Measurements from ENCODE around the gene LRMDA. TPM values are rescaled to one million over a fixed set of nuclear protein-coding genes. Genes with fewer than 3 reads are reported as not detected.

LRMDA gene
- total and polyA plus RNA-seq, 12 donors: 30.7 to 132 (median 78.1) TPM

DNA sequence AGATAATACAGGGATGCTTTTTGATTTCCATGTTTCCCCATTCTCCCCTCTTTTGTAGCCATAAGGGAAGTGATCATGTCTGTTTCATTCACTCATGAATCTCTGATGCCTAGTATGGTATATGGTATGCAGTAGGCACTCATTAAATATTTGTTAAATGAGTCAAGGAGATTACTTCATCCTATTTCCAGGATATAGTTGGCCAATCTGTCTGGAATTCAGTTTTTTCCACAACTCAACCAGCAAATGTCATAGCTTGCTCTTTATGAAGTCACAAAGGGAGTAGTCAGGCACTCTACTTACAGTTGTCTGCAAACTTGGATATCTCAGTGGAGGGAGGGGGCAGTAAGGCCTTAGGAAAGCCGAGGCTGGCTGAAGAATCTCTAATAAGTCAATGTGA is 853.6 kb downstream of the LRMDA start:
- 78 to 94% (median 86%) methylated on average over 1 of the region's 1 CpG for WGBS, 4 donors
- intact Hi-C loops (cut with DNase I): no loop called here

DNA sequence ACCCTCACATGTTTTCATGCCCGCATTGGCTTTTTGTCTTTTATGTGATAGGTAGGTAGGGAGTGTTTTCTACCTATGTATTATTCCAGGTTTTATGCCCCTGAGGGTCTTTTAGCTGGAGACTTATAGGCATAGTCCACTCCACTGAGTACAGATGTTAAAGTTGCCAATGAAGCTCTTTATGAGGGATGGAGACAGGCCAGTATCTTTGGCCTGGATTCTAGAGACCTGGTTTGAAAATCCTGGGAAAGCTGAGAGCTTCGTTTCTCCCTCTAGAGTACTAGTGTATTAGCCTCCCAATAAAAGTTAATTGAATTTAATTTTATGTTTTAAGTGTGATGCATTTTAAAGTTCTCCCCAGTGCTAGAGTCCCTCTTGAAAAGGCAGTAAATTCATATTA is 854.1 kb downstream of the LRMDA start:
- Histone ChIP-seq H3K4me1 (replicated peaks in 1 of 2) (peaks cover 0 to 7% of the 10 kb centered on the region in 2 donors), H3K27me3 (no peaks in the 10 kb centered on the region), H3K36me3 (replicated peaks in 1 of 2) (no peaks in the 10 kb centered on the region), H3K9me3 (replicated peaks in 1 of 3) (no peaks in the 10 kb centered on the region), H3K27ac (no peak overlapping the region), H3K4me3 (no peak overlapping the region)
- DNase-seq: no peak
- intact Hi-C loops (cut with DNase I): no loop called here
- 93 to 97% (median 93%) methylated on average over 2 of the region's 2 CpGs for WGBS, 4 donors
- no peak for TF ChIP-seq POLR2A (IDR thresholded peaks at IDR 0.05)

More for the DNA sequence above, 853.6 kb downstream of the LRMDA start:
- Histone ChIP-seq H3K27me3 (no peaks in the 10 kb centered on the region), H3K4me3 (no peak overlapping the region), H3K36me3 (replicated peaks in 1 of 2) (no peaks in the 10 kb centered on the region), H3K9me3 (replicated peaks in 1 of 3) (no peaks in the 10 kb centered on the region), H3K27ac (no peak overlapping the region), H3K4me1 (replicated peaks in 1 of 2) (peaks cover 0 to 7% of the 10 kb centered on the region in 2 donors)
- no peak for DNase-seq
- TF ChIP-seq POLR2A (IDR thresholded peaks at IDR 0.05): no peak
- TF ChIP-seq, protein P1, sequence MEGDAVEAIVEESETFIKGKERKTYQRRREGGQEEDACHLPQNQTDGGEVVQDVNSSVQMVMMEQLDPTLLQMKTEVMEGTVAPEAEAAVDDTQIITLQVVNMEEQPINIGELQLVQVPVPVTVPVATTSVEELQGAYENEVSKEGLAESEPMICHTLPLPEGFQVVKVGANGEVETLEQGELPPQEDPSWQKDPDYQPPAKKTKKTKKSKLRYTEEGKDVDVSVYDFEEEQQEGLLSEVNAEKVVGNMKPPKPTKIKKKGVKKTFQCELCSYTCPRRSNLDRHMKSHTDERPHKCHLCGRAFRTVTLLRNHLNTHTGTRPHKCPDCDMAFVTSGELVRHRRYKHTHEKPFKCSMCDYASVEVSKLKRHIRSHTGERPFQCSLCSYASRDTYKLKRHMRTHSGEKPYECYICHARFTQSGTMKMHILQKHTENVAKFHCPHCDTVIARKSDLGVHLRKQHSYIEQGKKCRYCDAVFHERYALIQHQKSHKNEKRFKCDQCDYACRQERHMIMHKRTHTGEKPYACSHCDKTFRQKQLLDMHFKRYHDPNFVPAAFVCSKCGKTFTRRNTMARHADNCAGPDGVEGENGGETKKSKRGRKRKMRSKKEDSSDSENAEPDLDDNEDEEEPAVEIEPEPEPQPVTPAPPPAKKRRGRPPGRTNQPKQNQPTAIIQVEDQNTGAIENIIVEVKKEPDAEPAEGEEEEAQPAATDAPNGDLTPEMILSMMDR (IDR thresholded peaks at IDR 0.05): no peak

DNA sequence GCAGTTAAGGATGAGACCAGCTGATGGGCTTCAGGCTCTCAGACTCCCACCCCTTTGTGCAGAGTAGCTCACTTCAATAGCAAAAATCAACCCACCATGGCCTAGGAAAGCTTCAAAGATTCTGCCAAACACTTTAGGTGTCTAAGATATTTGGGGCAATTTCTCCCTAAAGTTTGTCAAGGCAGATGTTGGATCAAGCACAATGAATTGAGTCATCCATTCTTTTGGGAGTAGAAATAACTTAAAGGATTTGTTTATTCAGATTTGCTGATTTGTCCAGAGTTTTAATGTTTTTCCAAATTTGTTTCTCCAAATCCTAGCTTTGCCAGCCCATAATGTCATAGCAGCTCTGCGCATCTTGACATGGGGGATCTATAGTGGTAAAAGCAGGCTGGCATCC is 855.1 kb downstream of the LRMDA start:
- no peak for DNase-seq
- intact Hi-C loops (cut with DNase I): no loop called here
- Histone ChIP-seq H3K9me3 (replicated peaks in 1 of 3) (no peaks in the 10 kb centered on the region), H3K27me3 (no peaks in the 10 kb centered on the region), H3K36me3 (replicated peaks in 1 of 2) (no peaks in the 10 kb centered on the region), H3K4me1 (replicated peaks in 1 of 2) (peaks cover 0 to 7% of the 10 kb centered on the region in 2 donors), H3K27ac (no peak overlapping the region), H3K4me3 (no peak overlapping the region)
- 0 to 59% (median 46%) methylated on average over 1 of the region's 1 CpG for WGBS, 4 donors
- TF ChIP-seq, protein P1 (IDR thresholded peaks at IDR 0.05): no peak
- no peak for TF ChIP-seq POLR2A (IDR thresholded peaks at IDR 0.05)

DNA sequence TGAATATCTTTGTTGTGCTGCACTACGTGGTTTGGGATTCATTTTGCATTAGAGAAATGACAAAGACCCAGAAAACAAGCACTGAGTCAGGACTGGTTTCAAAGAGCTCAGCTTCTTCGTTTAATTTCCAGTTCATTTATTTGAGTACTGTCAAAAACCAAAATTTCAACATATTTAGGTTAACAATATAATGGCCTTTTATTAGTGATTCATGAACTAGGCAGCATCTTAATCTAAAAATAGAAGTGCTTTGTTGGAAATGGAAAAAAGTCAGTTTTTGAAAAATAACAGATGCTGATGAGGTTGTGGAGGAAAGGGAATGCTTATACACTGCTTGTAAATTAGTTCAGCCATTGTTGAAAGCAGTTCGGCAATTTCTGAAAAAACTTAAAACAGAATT is 856.4 kb downstream of the LRMDA start:
- H3K4me1 ChIP-seq (replicated peaks in 1 of 2): peaks cover 0 to 7% of the 10 kb centered on the region in 2 donors
- intact Hi-C loops (cut with DNase I): no loop called here
- H3K9me3 ChIP-seq (replicated peaks in 1 of 3): no peaks in the 10 kb centered on the region
- TF ChIP-seq POLR2A (IDR thresholded peaks at IDR 0.05): no peak
- TF ChIP-seq, protein P1 (IDR thresholded peaks at IDR 0.05): no peak
- no peak overlapping the region for H3K4me3 ChIP-seq
- H3K27me3 ChIP-seq: no peaks in the 10 kb centered on the region
- WGBS, 4 donors: 63 to 71% (median 67%) methylated on average over 3 of the region's 3 CpGs
- H3K36me3 ChIP-seq (replicated peaks in 1 of 2): no peaks in the 10 kb centered on the region
- H3K27ac ChIP-seq: no peak overlapping the region
- DNase-seq: no peak

DNA sequence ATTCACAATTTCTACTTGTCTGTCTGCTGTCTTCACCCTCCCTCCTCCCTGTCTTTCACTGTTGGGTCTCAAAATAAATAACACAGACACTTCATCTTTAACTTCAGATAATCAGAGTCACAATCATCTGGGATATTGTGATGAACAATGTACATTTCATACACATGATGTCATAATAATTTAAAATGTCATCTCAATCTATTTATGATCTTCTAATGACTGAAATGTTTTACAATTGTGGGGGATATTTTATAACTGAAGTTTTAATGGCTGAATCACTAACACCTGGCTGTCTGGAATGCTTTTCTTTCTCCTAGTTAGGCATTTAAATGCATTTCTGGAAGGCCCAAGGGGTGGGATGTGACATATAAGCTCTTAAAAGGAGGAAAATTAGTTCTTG is 859.8 kb downstream of the LRMDA start:
- no peaks in the 10 kb centered on the region for H3K9me3 ChIP-seq (replicated peaks in 1 of 3)
- no peak overlapping the region for H3K27ac ChIP-seq
- TF ChIP-seq, protein P1 (IDR thresholded peaks at IDR 0.05): no peak
- no peak for TF ChIP-seq POLR2A (IDR thresholded peaks at IDR 0.05)
- no peak overlapping the region for H3K4me3 ChIP-seq
- intact Hi-C loops (cut with DNase I): loop anchor here in 1 of 2 donors (5.0 kb wide), 1 partner anchor 574 kb away; no protein-coding TSS in a partner anchor
- DNase-seq: no peak
- H3K4me1 ChIP-seq (replicated peaks in 1 of 2): peaks cover 7 to 8% of the 10 kb centered on the region in 2 donors
- H3K36me3 ChIP-seq (replicated peaks in 1 of 2): no peaks in the 10 kb centered on the region
- H3K27me3 ChIP-seq: no peaks in the 10 kb centered on the region

Data from adrenal gland (tissue), 12 donors.